Chondrocyte (in vitro differentiated cells): Measurements from ENCODE around the gene STEAP2. TPM values are rescaled to one million over a fixed set of nuclear protein-coding genes. Genes with fewer than 3 reads are reported as not detected.

Experiments used
- DNase-seq: peaks from one replicate; pipeline ENCODE4 v3.0.0; 2021; ENCODE audit warnings: mixed read lengths, low spot score
- H3K27ac Mint-ChIP-seq: one replicate; pipeline ENCODE4 v1.8.0; 2021; ENCODE audit warnings: mild to moderate bottlenecking, moderate library complexity, mixed read lengths; ENCODE audit not compliant: unreplicated experiment
- H3K27me3 Mint-ChIP-seq: 2 replicates; pipeline ENCODE4 v1.8.0; 2021; ENCODE audit warnings: low read depth, mixed read lengths
- H3K36me3 Mint-ChIP-seq: 2 replicates; pipeline ENCODE4 v1.8.0; 2021; ENCODE audit warnings: low read depth, mixed read lengths
- H3K4me1 Mint-ChIP-seq: 2 replicates; pipeline ENCODE4 v1.8.0; 2021; ENCODE audit warnings: low read depth, mild to moderate bottlenecking, mixed read lengths
- H3K4me3 Mint-ChIP-seq: one replicate; pipeline ENCODE4 v1.8.0; 2021; ENCODE audit warnings: mild to moderate bottlenecking, moderate library complexity, mixed read lengths; ENCODE audit not compliant: unreplicated experiment
- H3K9me3 Mint-ChIP-seq: 2 replicates; pipeline ENCODE4 v1.8.0; 2021; ENCODE audit warnings: low read depth, mixed read lengths
- total RNA-seq: library from RNA; stranded (reverse); gene quantifications from 3 replicates; pipeline ENCODE4 v1.2.1, GENCODE V29; 2021
- TF ChIP-seq, protein P1 (sequence below): fragments of 200-600 bp; sonication (generic); IDR thresholded peaks from 2 replicates; pipeline ENCODE4 v1.5.0; 2021; ENCODE audit warnings: antibody characterized with exemption, mild to moderate bottlenecking, moderate library complexity

STEAP2 gene
- total RNA-seq, 1 donor from 2014 or later = 0.20 TPM

DNA sequence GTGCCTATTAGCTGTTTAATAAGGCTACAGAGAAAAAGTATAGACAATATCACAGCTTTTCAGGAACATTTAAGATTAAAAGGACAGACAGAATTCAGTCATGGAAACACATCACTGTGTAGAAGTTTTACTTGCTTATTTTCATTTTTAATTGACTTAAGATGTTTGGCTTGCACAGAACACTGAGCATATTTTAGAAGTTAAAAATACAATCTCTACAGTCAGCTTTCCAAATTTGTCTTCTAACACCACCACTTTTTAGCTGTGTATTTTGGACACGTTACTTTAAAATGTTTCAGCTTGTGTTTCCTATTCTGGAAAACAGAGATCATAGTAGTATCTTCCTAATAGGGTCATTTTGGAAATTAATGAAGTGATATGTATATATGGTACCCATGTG, 45.2 kb downstream of the STEAP2 start:
- Mint-ChIP-seq H3K36me3 (no peaks in the 10 kb centered on the region), H3K27ac (no peak overlapping the region), H3K9me3 (peaks cover 3% of the 10 kb centered on the region), H3K4me3 (no peak overlapping the region), H3K27me3 (peaks cover 40% of the 10 kb centered on the region), H3K4me1 (no peaks in the 10 kb centered on the region)
- no peak for DNase-seq
- TF ChIP-seq, protein P1, sequence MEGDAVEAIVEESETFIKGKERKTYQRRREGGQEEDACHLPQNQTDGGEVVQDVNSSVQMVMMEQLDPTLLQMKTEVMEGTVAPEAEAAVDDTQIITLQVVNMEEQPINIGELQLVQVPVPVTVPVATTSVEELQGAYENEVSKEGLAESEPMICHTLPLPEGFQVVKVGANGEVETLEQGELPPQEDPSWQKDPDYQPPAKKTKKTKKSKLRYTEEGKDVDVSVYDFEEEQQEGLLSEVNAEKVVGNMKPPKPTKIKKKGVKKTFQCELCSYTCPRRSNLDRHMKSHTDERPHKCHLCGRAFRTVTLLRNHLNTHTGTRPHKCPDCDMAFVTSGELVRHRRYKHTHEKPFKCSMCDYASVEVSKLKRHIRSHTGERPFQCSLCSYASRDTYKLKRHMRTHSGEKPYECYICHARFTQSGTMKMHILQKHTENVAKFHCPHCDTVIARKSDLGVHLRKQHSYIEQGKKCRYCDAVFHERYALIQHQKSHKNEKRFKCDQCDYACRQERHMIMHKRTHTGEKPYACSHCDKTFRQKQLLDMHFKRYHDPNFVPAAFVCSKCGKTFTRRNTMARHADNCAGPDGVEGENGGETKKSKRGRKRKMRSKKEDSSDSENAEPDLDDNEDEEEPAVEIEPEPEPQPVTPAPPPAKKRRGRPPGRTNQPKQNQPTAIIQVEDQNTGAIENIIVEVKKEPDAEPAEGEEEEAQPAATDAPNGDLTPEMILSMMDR = no peak

DNA sequence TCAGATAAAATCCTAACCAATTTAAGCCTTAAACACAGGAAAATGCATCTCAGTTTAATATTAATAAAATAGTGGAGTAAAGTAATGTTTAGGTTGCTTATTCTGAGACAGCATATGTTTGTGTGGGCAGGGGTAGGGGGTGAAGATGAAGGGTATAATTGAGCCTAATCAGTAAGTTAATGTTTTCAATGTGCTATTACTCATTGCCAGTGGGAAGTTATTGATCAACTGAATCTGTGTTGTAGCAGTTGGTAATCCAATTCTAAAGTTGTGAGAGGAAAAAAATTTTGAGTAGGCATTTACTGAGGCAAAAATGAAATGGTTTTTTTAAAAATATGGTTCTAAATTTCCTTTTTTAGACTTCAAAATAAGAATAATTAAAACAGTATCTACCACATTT, 49.9 kb downstream of the STEAP2 start:
- no peaks in the 10 kb centered on the region for H3K9me3 Mint-ChIP-seq
- H3K4me3 Mint-ChIP-seq = no peak overlapping the region
- peaks cover 38% of the 10 kb centered on the region for H3K27me3 Mint-ChIP-seq
- no peak overlapping the region for H3K27ac Mint-ChIP-seq
- H3K36me3 Mint-ChIP-seq = no peaks in the 10 kb centered on the region
- DNase-seq = no peak
- TF ChIP-seq, protein P1 = no peak
- H3K4me1 Mint-ChIP-seq = no peaks in the 10 kb centered on the region

DNA sequence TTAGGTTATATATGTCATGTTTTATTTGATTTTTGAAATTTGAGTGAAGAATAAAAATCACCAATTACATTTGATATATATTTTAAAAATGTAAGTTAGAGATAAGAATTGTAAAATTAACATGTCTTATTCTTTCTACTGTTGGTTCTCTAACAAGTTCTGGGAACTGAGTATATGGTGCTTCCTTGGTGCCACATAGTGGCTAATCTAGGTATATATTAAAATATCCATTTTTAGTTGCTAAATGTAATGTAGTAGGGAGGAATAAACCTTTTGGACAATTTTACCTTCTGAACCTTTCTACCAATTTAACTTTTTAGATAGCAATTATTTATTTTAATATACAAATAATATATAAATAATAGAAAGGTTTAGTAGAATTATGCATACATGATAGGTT, 50.9 kb downstream of the STEAP2 start:
- Mint-ChIP-seq H3K9me3 (no peaks in the 10 kb centered on the region), H3K4me1 (no peaks in the 10 kb centered on the region), H3K4me3 (no peak overlapping the region), H3K27me3 (peaks cover 44% of the 10 kb centered on the region), H3K36me3 (no peaks in the 10 kb centered on the region), H3K27ac (no peak overlapping the region)
- DNase-seq = no peak
- TF ChIP-seq, protein P1 = peak; percentile 84

DNA sequence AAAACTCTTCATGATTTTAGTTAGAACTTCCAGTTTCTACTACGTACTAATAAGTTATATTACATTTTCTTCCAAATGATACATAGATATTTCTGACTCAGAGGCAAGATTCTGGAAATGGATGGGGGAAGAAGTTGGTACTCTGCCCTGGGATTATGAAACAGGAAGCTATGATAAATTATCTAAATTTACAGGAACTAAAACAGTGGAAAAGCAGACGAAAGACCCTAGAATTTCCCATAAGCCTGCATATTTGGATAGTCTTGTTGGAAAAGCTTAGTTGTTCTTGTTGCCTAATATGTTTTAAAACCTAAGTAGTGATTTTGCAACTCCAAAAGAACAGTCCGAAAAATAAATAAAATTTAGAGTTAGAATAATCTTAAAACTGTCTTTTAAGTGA, 55.3 kb downstream of the STEAP2 start:
- H3K9me3 Mint-ChIP-seq = no peaks in the 10 kb centered on the region
- H3K27me3 Mint-ChIP-seq = peaks cover 41% of the 10 kb centered on the region
- no peak for DNase-seq
- no peak overlapping the region for H3K4me3 Mint-ChIP-seq
- no peaks in the 10 kb centered on the region for H3K36me3 Mint-ChIP-seq
- no peaks in the 10 kb centered on the region for H3K4me1 Mint-ChIP-seq
- TF ChIP-seq, protein P1 = no peak
- no peak overlapping the region for H3K27ac Mint-ChIP-seq

DNA sequence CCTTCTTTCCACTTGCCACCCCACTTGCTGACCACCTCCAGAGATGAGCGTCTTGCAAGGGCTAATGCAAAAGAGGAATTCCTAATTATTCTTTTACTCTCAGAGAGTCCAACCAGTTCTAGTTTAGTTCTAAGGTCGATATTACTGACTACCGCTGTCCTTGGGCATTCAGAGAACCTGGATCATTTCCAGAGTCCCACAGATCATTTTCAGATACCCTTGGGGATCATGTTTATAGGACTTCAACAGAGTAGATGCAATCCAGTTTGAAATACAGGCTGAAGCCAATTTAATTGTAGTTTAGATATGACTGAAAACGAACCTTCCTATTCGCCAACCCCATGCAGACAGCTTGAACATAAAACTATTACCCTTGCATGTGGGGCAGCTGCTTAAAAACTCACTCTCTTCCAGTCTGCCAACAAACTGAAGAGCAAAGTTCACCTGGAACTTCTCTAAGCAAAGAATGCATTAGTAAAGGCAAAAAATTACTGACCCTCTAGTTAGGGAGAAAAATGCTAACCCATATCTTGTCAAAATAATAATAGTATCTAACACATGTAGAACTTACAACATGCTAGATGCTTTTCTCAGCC, 55.8 kb downstream of the STEAP2 start:
- H3K4me3 Mint-ChIP-seq = no peak overlapping the region
- no peaks in the 10 kb centered on the region for H3K36me3 Mint-ChIP-seq
- no peaks in the 10 kb centered on the region for H3K4me1 Mint-ChIP-seq
- H3K27ac Mint-ChIP-seq = no peak overlapping the region
- no peak for DNase-seq
- H3K9me3 Mint-ChIP-seq = no peaks in the 10 kb centered on the region
- TF ChIP-seq, protein P1 = no peak
- peaks cover 42% of the 10 kb centered on the region for H3K27me3 Mint-ChIP-seq
